A549 (cell line): ENCODE measurements around the gene TMOD1. TPM values are rescaled to one million over a fixed set of nuclear protein-coding genes. Genes with fewer than 3 reads are reported as not detected.

Experiments used
- ATAC-seq, 2 experiments: fragments of 200-7000 bp in 1 of 2; fragments of >200 bp in 1 of 2; cut with Nextera tagmentation in 1 of 2; cut with Tn5 transposase in 1 of 2; 3 replicates each; pipeline versions ENCODE4 v1.8.0 to v1.9.1; 2018 to 2020; ENCODE audit warnings: mild to moderate bottlenecking in 1 of 2, moderate library complexity in 1 of 2
- CTCF ChIA-PET: fragments of 300-600 bp; sonication (Branson Sonifier 250); formaldehyde crosslinking; extraction: SDS; loops from one replicate; lab custom pipeline; 2021; ENCODE audit warnings: antibody characterized with exemption, inconsistent platforms; lab: Yijun Ruan, JAX
- POLR2A ChIA-PET: fragments of 350-600 bp; formaldehyde crosslinking; extraction: SDS; loops from one replicate; lab custom pipeline; 2021; ENCODE audit warnings: antibody characterized with exemption, inconsistent platforms; lab: Yijun Ruan, JAX
- DNase-seq, 2 experiments: peaks; one replicate each; pipeline versions ENCODE4 v3.0.0 to v3.0.0-alpha.2; 2011 to 2016; ENCODE audit warnings: low read depth in 1 of 2, low spot score in 1 of 2
- FAIRE-seq: peaks from 2 replicates; lab custom pipeline; 2011; peaks lifted over from hg19 to GRCh38; lab: Jason Lieb, UNC
- H3K27ac ChIP-seq, 2 experiments: fragments of >200 bp; sonication (Bioruptor Twin); formaldehyde crosslinking; 3 replicates each; pipeline ENCODE4 v1.5.1; 2016 to 2017
- H3K4me1 ChIP-seq: fragments of >200 bp; sonication (Bioruptor Twin); formaldehyde crosslinking; 3 replicates; pipeline ENCODE4 v1.6.1; 2016
- H3K4me2 ChIP-seq: fragments of >200 bp; sonication (Bioruptor Twin); formaldehyde crosslinking; 3 replicates; pipeline ENCODE4 v1.6.1; 2016
- H3K4me3 ChIP-seq: fragments of >200 bp; sonication (Bioruptor Twin); formaldehyde crosslinking; 3 replicates; pipeline ENCODE4 v1.5.1; 2016
- H3K9me3 ChIP-seq: fragments of >200 bp; sonication (Bioruptor Twin); formaldehyde crosslinking; 3 replicates; pipeline ENCODE4 v1.6.1; 2016
- BCL3 ChIP-seq: fragments of >200 bp; sonication (Bioruptor Twin); formaldehyde crosslinking; IDR thresholded peaks from 3 replicates; pipeline ENCODE4 v1.6.1; 2016
- BHLHE40 ChIP-seq: IDR thresholded peaks from 2 replicates; pipeline ENCODE4 v1.6.1; 2012; ENCODE audit warnings: low read depth, low read length, inconsistent platforms
- CBX2 ChIP-seq: fragments of 200-600 bp; sonication (generic); IDR thresholded peaks from 2 replicates; pipeline ENCODE4 v1.6.1; 2016; ENCODE audit warnings: low read depth, mild to moderate bottlenecking, borderline replicate concordance
- CHD4 ChIP-seq: fragments of 200-600 bp; sonication (generic); IDR thresholded peaks from 2 replicates; pipeline ENCODE4 v1.6.1; 2016; ENCODE audit warnings: antibody characterized with exemption, mild to moderate bottlenecking, borderline replicate concordance
- ELK1 ChIP-seq: fragments of 150-350 bp; IDR thresholded peaks from 2 replicates; pipeline ENCODE4 v1.6.1; 2014; ENCODE audit warnings: low read depth, mild to moderate bottlenecking, low read length
- HMGXB4 ChIP-seq: fragments of 250-450 bp; sonication (Bioruptor Pico); IDR thresholded peaks from 2 replicates; pipeline ENCODE4 v1.5.0; 2021; ENCODE audit warnings: mild to moderate bottlenecking, moderate library complexity, borderline replicate concordance
- HOXA7 ChIP-seq: fragments of 250-450 bp; sonication (Bioruptor Pico); IDR thresholded peaks from 2 replicates; pipeline ENCODE4 v1.5.0; 2020; ENCODE audit warnings: mild to moderate bottlenecking, moderate library complexity
- HOXB5 ChIP-seq: fragments of 250-450 bp; sonication (Bioruptor Pico); IDR thresholded peaks from 2 replicates; pipeline ENCODE4 v1.5.0; 2020; ENCODE audit warnings: mild to moderate bottlenecking, moderate library complexity
- JUN ChIP-seq, 2 experiments: fragments of >200 bp; sonication (Bioruptor Twin); formaldehyde crosslinking; IDR thresholded peaks; 2 replicates in 1 of 2; 3 replicates in 1 of 2; pipeline ENCODE4 v1.6.1; 2016 to 2017
- JUNB ChIP-seq: fragments of >200 bp; sonication (Bioruptor Twin); formaldehyde crosslinking; IDR thresholded peaks from 2 replicates; pipeline ENCODE4 v1.6.1; 2016
- KDM1A ChIP-seq: fragments of 200-600 bp; sonication (generic); IDR thresholded peaks from 2 replicates; pipeline ENCODE4 v1.6.1; 2016; ENCODE audit warnings: low read depth, mild to moderate bottlenecking
- MYC ChIP-seq: IDR thresholded peaks from 2 replicates; pipeline ENCODE4 v1.6.1; 2012; ENCODE audit warnings: mild to moderate bottlenecking, inconsistent platforms, low read length, improper control_type of control experiment, borderline replicate concordance
- NFE2L2 ChIP-seq: fragments of 150-350 bp; conservative IDR thresholded peaks from 2 replicates; pipeline ENCODE4 v1.6.1; 2014; ENCODE audit warnings: low read length
- PHF8 ChIP-seq: fragments of 200-600 bp; sonication (generic); IDR thresholded peaks from 2 replicates; pipeline ENCODE4 v1.6.1; 2016; ENCODE audit warnings: low read depth, mild to moderate bottlenecking, antibody characterized with exemption, moderate library complexity, borderline replicate concordance
- POLR2A ChIP-seq: IDR thresholded peaks from 2 replicates; pipeline ENCODE4 v1.6.1; 2012; ENCODE audit warnings: mild to moderate bottlenecking, low read length
- POLR2AphosphoS2 ChIP-seq: conservative IDR thresholded peaks from 2 replicates; pipeline ENCODE4 v1.6.1; 2012; ENCODE audit warnings: low read length, improper control_type of control experiment, inconsistent platforms
- SMC3 ChIP-seq: fragments of >200 bp; sonication (Bioruptor Twin); formaldehyde crosslinking; IDR thresholded peaks from 3 replicates; pipeline ENCODE4 v1.6.1; 2018; ENCODE audit warnings: inconsistent platforms
- TFCP2L1 ChIP-seq: fragments of 250-450 bp; sonication (Bioruptor Pico); IDR thresholded peaks from 2 replicates; pipeline ENCODE4 v1.5.0; 2021; ENCODE audit warnings: mild to moderate bottlenecking
- USF2 ChIP-seq: fragments of 450-650 bp; IDR thresholded peaks from 2 replicates; pipeline ENCODE4 v1.6.1; 2014; ENCODE audit warnings: antibody characterized with exemption
- ZFP36 ChIP-seq: fragments of 450-650 bp; IDR thresholded peaks from 2 replicates; pipeline ENCODE4 v1.6.1; 2014; ENCODE audit warnings: borderline replicate concordance; ENCODE audit not compliant: partially characterized antibody
- ZSCAN20 ChIP-seq: fragments of 250-450 bp; sonication (Bioruptor Pico); IDR thresholded peaks from 2 replicates; pipeline ENCODE4 v1.8.0; 2022; ENCODE audit warnings: mild to moderate bottlenecking, moderate library complexity
- WGBS: methylation state at CpG from one replicate; pipeline ENCODE4 v1.1.6; 2017; ENCODE audit errors: missing lambda C conversion rate; 5-methylcytosine and 5-hydroxymethylcytosine counted together
- polyA plus RNA-seq, 4 experiments: library from polyadenylated mRNA; depleted of rRNA in 3 of 4; stranded (reverse); fragments of >200 nt; fragmentation: RNase III in 1 of 4; extraction: RNeasy Plus Mini Kit Qiagen cat#74134 plus additional on column Dnase treatment in 1 of 4; gene quantifications; 2 replicates in 3 of 4; 3 replicates in 1 of 4; pipeline ENCODE4 v1.2.3, GENCODE V29; 2011 to 2017

The TMOD1 gene
- polyA plus RNA-seq, 2 of the 4 experiments (the other 2 are of a cell fraction): 0.28 to 0.80 TPM

- ChIA-PET POLR2A (no interaction called here), CTCF (interaction anchor here (0.6 to 3.8 kb wide), 8 partner anchors 11 to 230 kb away, joined by 3 to 29 read pairs (median 4); no protein-coding TSS in a partner anchor)
- 79% methylated on average over 40 of the region's 49 CpGs for WGBS
- Histone ChIP-seq H3K4me1 (peaks cover 5% of the 10 kb centered on the region; the same call in 2 of the 3 replicates), H3K9me3 (no peaks in the 10 kb centered on the region), H3K27ac (peak overlapping the region; percentile 62 to 86; a peak in 5 of 6 replicates), H3K4me3 (peak overlapping the region; percentile 85), H3K4me2 (peak overlapping the region; percentile 99)
- FAIRE-seq: no peak
- peak; percentile 11 to 14; a peak in 3 of 6 replicates for ATAC-seq
- no peak for DNase-seq
- TF ChIP-seq CBX2 (no peak), PHF8 (no peak), MYC (no peak), CHD4 (no peak), POLR2A (no peak), SMC3 (no peak)
Measured at GRCh38 chr9:97502222-97502983, 937 bp downstream of the TMOD1 start.

- Histone ChIP-seq H3K4me3 (no peak overlapping the region), H3K4me2 (no peak overlapping the region), H3K4me1 (peaks cover 5% of the 10 kb centered on the region; the same call in 2 of the 3 replicates), H3K27ac (no peak overlapping the region), H3K9me3 (no peaks in the 10 kb centered on the region)
- no peak for ATAC-seq
- CTCF ChIA-PET: interaction anchor here (0.6 to 3.8 kb wide), 7 partner anchors 10 to 229 kb away, joined by 3 to 29 read pairs (median 5); no protein-coding TSS in a partner anchor
- no peak for DNase-seq
- POLR2A ChIA-PET: interaction anchor here (0.6 kb wide), 1 partner anchor 26 kb away, joined by 3 read pairs; no protein-coding TSS in a partner anchor
- TF ChIP-seq MYC (no peak), POLR2A (no peak), USF2 (no peak), BCL3 (no peak), TFCP2L1 (CRISPR knock-in tag) (no peak), ZFP36 (no peak), ELK1 (no peak), HOXB5 (CRISPR knock-in tag) (no peak), JUNB (no peak), HOXA7 (no peak), JUN (IDR thresholded peaks at IDR 0.05) (no peak), KDM1A (no peak)
- no peak for FAIRE-seq
- 81% methylated on average over 17 of the region's 17 CpGs for WGBS
Measured at GRCh38 chr9:97502984-97503861, 1.8 kb downstream of the TMOD1 start.

- CTCF ChIA-PET: interaction anchor here (1.0 to 1.6 kb wide), 2 partner anchors 10 to 95 kb away, joined by 3 to 8 read pairs; no protein-coding TSS in a partner anchor
- ATAC-seq: no peak
- no peak for DNase-seq
- 60% methylated on average over 1 of the region's 1 CpG for WGBS
- Histone ChIP-seq H3K9me3 (no peaks in the 10 kb centered on the region), H3K27ac (no peak overlapping the region), H3K4me1 (peaks cover 5% of the 10 kb centered on the region; the same call in 2 of the 3 replicates), H3K4me3 (no peak overlapping the region), H3K4me2 (no peak overlapping the region)
- POLR2A ChIA-PET: no interaction called here
- no peak for FAIRE-seq
- TF ChIP-seq MYC (no peak), HMGXB4 (no peak), SMC3 (no peak), BHLHE40 (no peak), ELK1 (no peak), JUN (IDR thresholded peaks at IDR 0.05) (no peak), USF2 (no peak), POLR2AphosphoS2 (no peak), NFE2L2 (no peak), ZSCAN20 (no peak)
Measured at GRCh38 chr9:97503862-97504210, 2.4 kb downstream of the TMOD1 start.
